Left renal pelvis (tissue), 4 donors: ENCODE measurements around the gene KRTAP19-6. TPM values are rescaled to one million over a fixed set of nuclear protein-coding genes. Genes with fewer than 3 reads are reported as not detected.

ENCODE experiments used
- polyA plus RNA-seq, 4 donors: library from polyadenylated mRNA; unstranded; fragments of 120-200 nt; gene quantifications; one replicate each; pipeline ENCODE4 v1.2.1, GENCODE V29; 2013; ENCODE audit not compliant: insufficient read length in 4 of 4

KRTAP19-6 gene
- polyA plus RNA-seq, 4 donors: not detected

Other genes with a start within 250 kb of the KRTAP19-6 start
- not detected for gene KRTAP26-1, start 221.5 kb downstream of the KRTAP19-6 start, polyA plus RNA-seq
- gene KRTAP27-1, start 204.2 kb downstream of the KRTAP19-6 start, polyA plus RNA-seq: not detected
- gene KRTAP23-1, start 193.3 kb downstream of the KRTAP19-6 start, polyA plus RNA-seq: not detected
- not detected for gene KRTAP13-2, start 169.6 kb downstream of the KRTAP19-6 start, polyA plus RNA-seq
- gene KRTAP13-1, start 145.8 kb downstream of the KRTAP19-6 start, polyA plus RNA-seq: not detected
- not detected for gene KRTAP13-3, start 115.9 kb downstream of the KRTAP19-6 start, polyA plus RNA-seq
- gene KRTAP13-4, start 111.6 kb downstream of the KRTAP19-6 start, polyA plus RNA-seq: not detected
- not detected for gene KRTAP15-1, start 101.6 kb downstream of the KRTAP19-6 start, polyA plus RNA-seq
- gene KRTAP19-1, start 61.5 kb downstream of the KRTAP19-6 start, polyA plus RNA-seq: not detected
- gene KRTAP19-2, start 54.4 kb downstream of the KRTAP19-6 start, polyA plus RNA-seq: not detected
- not detected for gene KRTAP19-3, start 49.9 kb downstream of the KRTAP19-6 start, polyA plus RNA-seq
- not detected for gene KRTAP19-4, start 44.7 kb downstream of the KRTAP19-6 start, polyA plus RNA-seq
- gene KRTAP19-5, start 39.7 kb downstream of the KRTAP19-6 start, polyA plus RNA-seq: not detected
- gene KRTAP19-7, start 19.4 kb upstream of the KRTAP19-6 start, polyA plus RNA-seq: not detected
- gene KRTAP22-2, start 48.5 kb upstream of the KRTAP19-6 start, polyA plus RNA-seq: not detected
- gene KRTAP6-3, start 50.6 kb upstream of the KRTAP19-6 start, polyA plus RNA-seq: not detected
- not detected for gene KRTAP6-2, start 57.0 kb upstream of the KRTAP19-6 start, polyA plus RNA-seq
- not detected for gene KRTAP22-1, start 59.2 kb upstream of the KRTAP19-6 start, polyA plus RNA-seq
- not detected for gene KRTAP6-1, start 72.1 kb upstream of the KRTAP19-6 start, polyA plus RNA-seq
- gene KRTAP20-1, start 74.6 kb upstream of the KRTAP19-6 start, polyA plus RNA-seq: not detected
- not detected for gene KRTAP20-4, start 78.8 kb upstream of the KRTAP19-6 start, polyA plus RNA-seq
- not detected for gene KRTAP20-2, start 93.3 kb upstream of the KRTAP19-6 start, polyA plus RNA-seq
- not detected for gene KRTAP20-3, start 101.0 kb upstream of the KRTAP19-6 start, polyA plus RNA-seq
- gene KRTAP21-3, start 176.9 kb upstream of the KRTAP19-6 start, polyA plus RNA-seq: not detected
- gene KRTAP21-2, start 205.4 kb upstream of the KRTAP19-6 start, polyA plus RNA-seq: not detected
- not detected for gene KRTAP21-1, start 213.6 kb upstream of the KRTAP19-6 start, polyA plus RNA-seq